Stimulated activated naive CD8-positive, alpha-beta T cell treated with anti-CD3 and anti-CD28 coated beads, Interleukin-15, amount 100 ng/mL, for 72 hours (primary cell): Measurements from ENCODE around the gene ZBED6.
"Not testable (repeated sequence)": the region's sequence is repeated elsewhere in the genome, so short reads cannot be mapped to it uniquely, and the experiment has no call there.

Experiments
- ATAC-seq: fragments of 150-1000 bp; cut with Tn5 transposase; 2 replicates; pipeline ENCODE4 v1.10.0; 2021; ENCODE audit warnings: mild to moderate bottlenecking, moderate library complexity
- DNase-seq, 2 donors: peaks; one replicate each; pipeline ENCODE4 v3.0.0; 2021 to 2022
- H3K27ac Mint-ChIP-seq, 2 donors: one replicate each; pipeline ENCODE4 v1.8.0; 2022; ENCODE audit warnings: mild to moderate bottlenecking in 2 of 2, mixed read lengths in 2 of 2, moderate library complexity in 2 of 2
- H3K27me3 Mint-ChIP-seq: one replicate; pipeline ENCODE4 v1.8.0; 2022; ENCODE audit warnings: mixed read lengths
- H3K4me1 Mint-ChIP-seq: one replicate; pipeline ENCODE4 v1.8.0; 2022; ENCODE audit warnings: mild to moderate bottlenecking, mixed read lengths
- H3K4me3 Mint-ChIP-seq, 2 donors: one replicate each; pipeline ENCODE4 v1.8.0; 2022; ENCODE audit warnings: mild to moderate bottlenecking in 2 of 2, mixed read lengths in 2 of 2, moderate library complexity in 1 of 2
- H3K9me3 Mint-ChIP-seq, 2 donors: one replicate each; pipeline ENCODE4 v1.8.0; 2022; ENCODE audit warnings: mixed read lengths in 2 of 2

The ZBED6 gene

GRCh38 chr1:203795441-203796235 lies at the start of gene ZBED6, which contains the start of gene ZC3H11A:
ZBED6 (plus strand) TSS chr1:203795623; CDS start chr1:203797523, 1,900 bp downstream.
ZC3H11A (plus strand) TSS chr1:203795623; CDS start chr1:203817071, 21,448 bp downstream.
- peak within 1 kb of the TSS; percentile 86 to 88 for H3K4me3 Mint-ChIP-seq
- H3K4me1 Mint-ChIP-seq, result peaks cover 42% of the 10 kb centered on the region
- H3K27ac Mint-ChIP-seq, result peak within 1 kb of the TSS; percentile 96 to 98
- DNase-seq (peak; percentile 95 to 98), ATAC-seq (peak; percentile 100)
- no peaks in the 10 kb centered on the region for H3K27me3 Mint-ChIP-seq
- H3K9me3 Mint-ChIP-seq, result peaks cover 4 to 7% of the 10 kb centered on the region in 2 donors

GRCh38 chr1:203746281-203746680 lies 49.1 kb upstream of the ZBED6 start:
- peaks cover 24% of the 10 kb centered on the region for H3K4me1 Mint-ChIP-seq
- H3K9me3 Mint-ChIP-seq, result peaks cover 5 to 8% of the 10 kb centered on the region in 2 donors
- no peaks in the 10 kb centered on the region for H3K27me3 Mint-ChIP-seq
- DNase-seq (no peak), ATAC-seq (no peak)
- no peak overlapping the region for H3K4me3 Mint-ChIP-seq
- H3K27ac Mint-ChIP-seq, result no peak overlapping the region

- no peak for DNase-seq
- no peak for ATAC-seq
- Mint-ChIP-seq H3K9me3 (no peaks in the 10 kb centered on the region), H3K4me3 (no peak overlapping the region), H3K27me3 (no peaks in the 10 kb centered on the region), H3K27ac (no peak overlapping the region), H3K4me1 (peaks cover 28% of the 10 kb centered on the region)
Observed at GRCh38 chr1:203751051-203751450, 44.4 kb upstream of the ZBED6 start.

- H3K27ac Mint-ChIP-seq, result not testable (repeated sequence)
Observed at GRCh38 chr1:203751618-203752361, 43.6 kb upstream of the ZBED6 start.

GRCh38 chr1:203754455-203754864 lies 41.0 kb upstream of the ZBED6 start:
- ATAC-seq (peak; percentile 86), DNase-seq (peak; percentile 16 to 19)
- Mint-ChIP-seq H3K27ac (peak overlapping the region; percentile 97 to 99), H3K4me1 (peaks cover 36% of the 10 kb centered on the region), H3K4me3 (peak overlapping the region; percentile 24 to 36), H3K27me3 (no peaks in the 10 kb centered on the region), H3K9me3 (no peaks in the 10 kb centered on the region)

More at GRCh38 chr1:203751618-203752361, 43.6 kb upstream of the ZBED6 start:
- not testable (repeated sequence) for H3K4me3 Mint-ChIP-seq, H3K27me3 Mint-ChIP-seq, DNase-seq, ATAC-seq, H3K9me3 Mint-ChIP-seq
- H3K4me1 Mint-ChIP-seq, result peaks cover 35% of the 10 kb centered on the region

DNA sequence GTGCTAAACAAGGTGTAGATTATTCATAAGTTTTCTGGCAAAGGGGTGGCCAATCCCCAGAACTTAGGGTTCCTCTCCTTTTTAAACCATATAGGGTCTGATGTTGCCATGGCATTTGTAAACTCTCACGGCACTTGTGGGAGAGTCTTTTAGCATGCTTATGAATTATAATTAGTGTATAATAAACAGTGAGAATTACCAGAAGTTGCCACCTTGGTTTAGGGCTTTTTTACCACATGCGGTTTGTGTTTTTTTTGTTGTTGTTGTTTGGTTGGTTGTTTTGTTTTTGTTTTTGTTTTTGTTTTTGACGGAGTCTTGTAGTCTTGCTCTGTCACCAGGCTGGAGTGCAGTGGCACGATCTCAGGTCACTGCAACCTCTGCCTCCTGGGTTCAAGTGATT lies 39.4 kb upstream of the ZBED6 start:
- H3K27me3 Mint-ChIP-seq, result no peaks in the 10 kb centered on the region
- DNase-seq (no peak), ATAC-seq (no peak)
- H3K9me3 Mint-ChIP-seq, result no peaks in the 10 kb centered on the region
- no peak overlapping the region for H3K4me3 Mint-ChIP-seq
- H3K27ac Mint-ChIP-seq, result peak overlapping the region in 1 of 2 donors; percentile 19
- H3K4me1 Mint-ChIP-seq, result peaks cover 36% of the 10 kb centered on the region

- not testable (repeated sequence) for ATAC-seq, H3K27ac Mint-ChIP-seq, DNase-seq, H3K9me3 Mint-ChIP-seq, H3K27me3 Mint-ChIP-seq, H3K4me3 Mint-ChIP-seq
- H3K4me1 Mint-ChIP-seq, result peaks cover 45% of the 10 kb centered on the region
Observed at GRCh38 chr1:203758749-203759148, 36.7 kb upstream of the ZBED6 start.

- DNase-seq, result no peak
- no peak for ATAC-seq
- H3K4me3 Mint-ChIP-seq, result no peak overlapping the region
- no peaks in the 10 kb centered on the region for H3K9me3 Mint-ChIP-seq
- no peaks in the 10 kb centered on the region for H3K27me3 Mint-ChIP-seq
- H3K4me1 Mint-ChIP-seq, result peaks cover 42% of the 10 kb centered on the region
- no peak overlapping the region for H3K27ac Mint-ChIP-seq
Observed at GRCh38 chr1:203760506-203760905, 34.9 kb upstream of the ZBED6 start.

- ATAC-seq, DNase-seq, H3K9me3 Mint-ChIP-seq, H3K27me3 Mint-ChIP-seq, H3K27ac Mint-ChIP-seq, H3K4me3 Mint-ChIP-seq: not testable (repeated sequence)
- H3K4me1 Mint-ChIP-seq, result peaks cover 31% of the 10 kb centered on the region
Observed at GRCh38 chr1:203761958-203762357, 33.5 kb upstream of the ZBED6 start.

DNA sequence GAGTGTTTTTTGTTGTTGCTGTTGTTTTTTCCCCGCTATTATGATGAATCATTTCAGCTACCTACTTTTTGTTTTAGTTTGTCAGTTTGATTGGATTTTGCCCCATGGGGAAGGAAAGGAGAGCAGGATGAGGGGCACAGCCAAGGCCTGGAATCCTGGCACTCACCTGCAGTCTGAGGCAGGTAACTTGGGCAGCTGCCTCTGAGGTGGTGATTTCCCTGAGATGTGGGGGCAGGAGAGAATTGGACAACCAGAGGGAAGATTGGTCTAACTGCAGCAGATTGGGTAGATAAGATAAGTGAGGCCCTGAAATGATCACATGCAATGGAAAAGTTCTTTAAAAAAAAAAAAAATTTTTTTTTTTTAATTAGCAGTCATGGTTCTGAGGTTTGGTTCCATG lies 31.9 kb upstream of the ZBED6 start:
- no peak for ATAC-seq
- Mint-ChIP-seq H3K4me3 (peak overlapping the region; percentile 51 to 89), H3K4me1 (peaks cover 42% of the 10 kb centered on the region), H3K27ac (peak overlapping the region; percentile 18 to 45), H3K9me3 (no peaks in the 10 kb centered on the region), H3K27me3 (no peaks in the 10 kb centered on the region)
- DNase-seq, result no peak

GRCh38 chr1:203764105-203765028 lies 31.1 kb upstream of the ZBED6 start:
- DNase-seq (no peak), ATAC-seq (peak; percentile 50)
- H3K4me3 Mint-ChIP-seq, result peak overlapping the region; percentile 88 to 89
- H3K27me3 Mint-ChIP-seq, result no peaks in the 10 kb centered on the region
- H3K4me1 Mint-ChIP-seq, result peaks cover 51% of the 10 kb centered on the region
- peak overlapping the region; percentile 98 to 99 for H3K27ac Mint-ChIP-seq
- H3K9me3 Mint-ChIP-seq, result no peaks in the 10 kb centered on the region

DNA sequence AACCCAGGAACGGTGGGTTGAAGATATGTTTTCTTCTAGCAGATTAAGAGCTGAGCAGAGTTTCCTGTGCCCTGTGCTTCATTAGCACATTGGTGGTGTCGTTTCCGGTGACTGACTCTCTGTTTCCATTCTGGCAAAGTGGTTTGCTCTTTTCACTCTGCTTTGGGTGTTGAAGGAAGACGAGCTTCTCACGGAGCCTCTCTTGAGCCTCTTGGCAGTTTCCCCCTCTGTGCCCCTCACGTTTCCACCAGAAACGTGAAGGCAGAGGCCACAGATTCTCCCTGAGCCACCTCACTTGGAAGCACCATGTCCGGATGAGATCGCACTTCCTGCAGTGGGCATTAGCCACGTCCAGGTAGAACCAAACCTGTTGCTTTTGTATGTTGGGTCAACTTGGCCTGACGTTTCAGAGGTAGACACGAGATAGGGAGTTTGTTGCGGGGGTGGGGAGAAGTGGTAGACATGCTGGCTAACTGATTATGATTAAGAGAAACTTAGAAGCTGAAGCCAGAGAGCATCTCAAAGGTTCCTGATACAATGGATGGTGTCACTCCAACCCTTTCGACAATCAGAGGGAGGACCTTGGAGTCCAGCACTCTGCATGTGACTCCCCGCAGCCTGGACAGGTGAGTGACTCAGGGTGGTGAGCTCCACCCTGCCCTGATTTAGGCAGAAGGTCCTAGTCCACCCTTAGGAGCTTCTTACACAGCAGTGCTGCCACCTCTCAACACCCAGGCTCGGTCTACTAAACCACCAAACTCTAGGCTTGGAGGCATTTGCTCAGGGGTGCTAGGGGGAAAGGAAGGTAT lies 30.2 kb upstream of the ZBED6 start, which contains the start of gene LAX1:
TSS of gene LAX1 (plus strand) at position 155 of the 809 bp plus-strand sequence. CDS start at position 538, 383 bp downstream.
- H3K9me3 Mint-ChIP-seq, result no peaks in the 10 kb centered on the region
- H3K27ac Mint-ChIP-seq, result peak within 1 kb of the TSS; percentile 98 to 99
- H3K27me3 Mint-ChIP-seq, result no peaks in the 10 kb centered on the region
- H3K4me3 Mint-ChIP-seq, result peak within 1 kb of the TSS; percentile 88 to 89
- peak; percentile 81 to 86 for DNase-seq
- H3K4me1 Mint-ChIP-seq, result peaks cover 57% of the 10 kb centered on the region
- ATAC-seq, result peak; percentile 95

DNA sequence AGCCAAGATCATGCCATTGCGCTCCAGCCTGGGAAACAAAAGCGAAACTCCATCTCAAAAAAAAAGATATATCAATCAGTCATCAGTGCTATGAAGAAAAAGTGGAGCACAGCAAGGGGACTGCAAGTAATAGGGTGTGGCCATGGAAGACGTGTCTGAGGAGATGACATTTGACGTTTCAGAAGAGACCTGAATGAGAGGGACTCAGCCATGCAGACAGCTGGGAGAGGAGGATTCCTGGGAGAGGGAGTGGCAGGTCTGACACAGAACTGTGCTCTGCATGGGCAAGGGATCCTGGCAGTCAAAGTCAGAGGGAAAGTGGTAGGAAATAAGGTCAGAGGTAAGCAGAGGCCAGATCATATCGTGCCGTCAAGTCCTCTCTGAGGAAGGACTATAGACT lies 27.2 kb upstream of the ZBED6 start:
- H3K4me3 Mint-ChIP-seq, result peak overlapping the region; percentile 20 to 73
- peak overlapping the region; percentile 10 to 55 for H3K27ac Mint-ChIP-seq
- ATAC-seq (no peak), DNase-seq (no peak)
- no peaks in the 10 kb centered on the region for H3K9me3 Mint-ChIP-seq
- no peaks in the 10 kb centered on the region for H3K27me3 Mint-ChIP-seq
- H3K4me1 Mint-ChIP-seq, result peaks cover 65% of the 10 kb centered on the region
